RWPE2 (cell line): ENCODE results near the gene SH2D3A.

Experiments used
- ATAC-seq: fragments of 200-7000 bp; cut with Tn5 transposase; 3 replicates; pipeline ENCODE4 v1.9.1; 2021; ENCODE audit warnings: low read depth
- DNase-seq: peaks from one replicate; pipeline ENCODE4 v3.0.0-alpha.2; 2020; ENCODE audit warnings: low spot score
- H3K27ac ChIP-seq: fragments of 450-650 bp; 2 replicates; pipeline ENCODE4 v1.5.1; 2017; ENCODE audit warnings: mild to moderate bottlenecking; ENCODE audit not compliant: poor library complexity, severe bottlenecking
- H3K27me3 ChIP-seq: fragments of 250-450 bp; sonication (Bioruptor Pico); 2 replicates; pipeline ENCODE4 v1.5.1; 2021; ENCODE audit warnings: mild to moderate bottlenecking, moderate library complexity; ENCODE audit not compliant: insufficient read depth, poor library complexity, severe bottlenecking
- H3K36me3 ChIP-seq: fragments of 250-450 bp; sonication (Bioruptor Pico); 2 replicates; pipeline ENCODE4 v1.5.1; 2020; ENCODE audit warnings: low read depth, mild to moderate bottlenecking, moderate library complexity
- H3K4me1 ChIP-seq: fragments of 250-450 bp; sonication (Bioruptor Pico); 2 replicates; pipeline ENCODE4 v1.5.1; 2021; ENCODE audit warnings: mild to moderate bottlenecking, moderate library complexity; ENCODE audit not compliant: insufficient read depth, poor library complexity, severe bottlenecking
- H3K4me3 ChIP-seq: fragments of 250-450 bp; sonication (Bioruptor Pico); 2 replicates; pipeline ENCODE4 v1.5.1; 2021; ENCODE audit warnings: mild to moderate bottlenecking, moderate library complexity; ENCODE audit not compliant: severe bottlenecking
- H3K9me3 ChIP-seq: fragments of 250-450 bp; sonication (Bioruptor Pico); 2 replicates; pipeline ENCODE4 v1.5.1; 2021; ENCODE audit warnings: mild to moderate bottlenecking, moderate library complexity; ENCODE audit not compliant: severe bottlenecking
- CTCF ChIP-seq: fragments of 450-650 bp; IDR thresholded peaks from one replicate; pipeline ENCODE4 v1.5.1; 2017; ENCODE audit warnings: mild to moderate bottlenecking, moderate library complexity; ENCODE audit not compliant: poor library complexity, severe bottlenecking

SH2D3A gene

GRCh38 chr19:6737284-6737872 is 29.9 kb downstream of the SH2D3A start, which contains the start of gene GPR108:
GPR108 (minus strand) TSS chr19:6737580; CDS start chr19:6737576, 4 bp downstream.
- Histone ChIP-seq H3K27ac (peak within 1 kb of the TSS; percentile 85), H3K36me3 (peaks cover 18% of the 10 kb centered on the region), H3K9me3 (no peaks in the 10 kb centered on the region), H3K27me3 (no peaks in the 10 kb centered on the region), H3K4me1 (peaks cover 14% of the 10 kb centered on the region), H3K4me3 (peak within 1 kb of the TSS; percentile 81)
- TF ChIP-seq CTCF, result no peak
- ATAC-seq, result peak; percentile 75
- DNase-seq, result peak; percentile 98

GRCh38 chr19:6736917-6737283 is 30.3 kb downstream of the SH2D3A start:
- TF ChIP-seq CTCF, result no peak
- Histone ChIP-seq H3K36me3 (peaks cover 13% of the 10 kb centered on the region), H3K9me3 (no peaks in the 10 kb centered on the region), H3K27ac (peak overlapping the region; percentile 85), H3K27me3 (no peaks in the 10 kb centered on the region), H3K4me3 (peak overlapping the region; percentile 81), H3K4me1 (peaks cover 14% of the 10 kb centered on the region)
- no peak for DNase-seq
- no peak for ATAC-seq

GRCh38 chr19:6736169-6736916 is 30.9 kb downstream of the SH2D3A start:
- H3K9me3 ChIP-seq, result no peaks in the 10 kb centered on the region
- peak overlapping the region; percentile 85 for H3K27ac ChIP-seq
- H3K4me3 ChIP-seq, result peak overlapping the region; percentile 81
- peaks cover 8% of the 10 kb centered on the region for H3K36me3 ChIP-seq
- peaks cover 14% of the 10 kb centered on the region for H3K4me1 ChIP-seq
- DNase-seq (no peak), ATAC-seq (peak; percentile 24)
- peak; percentile 62 for TF ChIP-seq CTCF
- no peaks in the 10 kb centered on the region for H3K27me3 ChIP-seq

GRCh38 chr19:6735181-6735911 is 31.9 kb downstream of the SH2D3A start:
- DNase-seq, result no peak
- Histone ChIP-seq H3K36me3 (peaks cover 4% of the 10 kb centered on the region; the same call in 1 of the 2 replicates), H3K4me1 (peaks cover 14% of the 10 kb centered on the region), H3K27me3 (no peaks in the 10 kb centered on the region), H3K9me3 (no peaks in the 10 kb centered on the region), H3K4me3 (peak overlapping the region; percentile 81), H3K27ac (peak overlapping the region; percentile 85)
- ATAC-seq, result no peak
- TF ChIP-seq CTCF, result no peak
